Vagina (tissue), 2 donors: ENCODE results near the gene PUS10.

Source experiments
- CTCF ChIP-seq, 3 experiments: fragments of 450-650 bp in 2 of 3; fragments of 200-600 bp in 1 of 3; sonication (generic) in 1 of 3; IDR thresholded peaks; one replicate each; pipeline ENCODE4 v1.5.1; 2017 to 2019; ENCODE audit warnings: antibody characterized with exemption in 3 of 3, mild to moderate bottlenecking in 2 of 3, moderate library complexity in 2 of 3
- POLR2AphosphoS5 ChIP-seq, 2 donors: sonication (generic); formaldehyde crosslinking; IDR thresholded peaks; one replicate each; pipeline ENCODE4 v1.9.0; 2017; ENCODE audit warnings: antibody characterized with exemption in 2 of 2, mild to moderate bottlenecking in 2 of 2, low read depth in 1 of 2; ENCODE audit not compliant: insufficient read depth in 1 of 2

GRCh38 chr2:60954139-60954538, 63.9 kb downstream of the PUS10 start:
- TF ChIP-seq CTCF (IDR thresholded peaks at IDR 0.05) (no peak), POLR2AphosphoS5 (IDR thresholded peaks at IDR 0.05; ENCODE audit: insufficient read depth in 1 of 2, low read depth in 1 of 2) (no peak)
